ENCODE measurements around the gene IGSF23.

GRCh38 chr19:44602081-44602480 lies 11.3 kb upstream of the IGSF23 start:
- TF ChIP-seq, protein P1, sequence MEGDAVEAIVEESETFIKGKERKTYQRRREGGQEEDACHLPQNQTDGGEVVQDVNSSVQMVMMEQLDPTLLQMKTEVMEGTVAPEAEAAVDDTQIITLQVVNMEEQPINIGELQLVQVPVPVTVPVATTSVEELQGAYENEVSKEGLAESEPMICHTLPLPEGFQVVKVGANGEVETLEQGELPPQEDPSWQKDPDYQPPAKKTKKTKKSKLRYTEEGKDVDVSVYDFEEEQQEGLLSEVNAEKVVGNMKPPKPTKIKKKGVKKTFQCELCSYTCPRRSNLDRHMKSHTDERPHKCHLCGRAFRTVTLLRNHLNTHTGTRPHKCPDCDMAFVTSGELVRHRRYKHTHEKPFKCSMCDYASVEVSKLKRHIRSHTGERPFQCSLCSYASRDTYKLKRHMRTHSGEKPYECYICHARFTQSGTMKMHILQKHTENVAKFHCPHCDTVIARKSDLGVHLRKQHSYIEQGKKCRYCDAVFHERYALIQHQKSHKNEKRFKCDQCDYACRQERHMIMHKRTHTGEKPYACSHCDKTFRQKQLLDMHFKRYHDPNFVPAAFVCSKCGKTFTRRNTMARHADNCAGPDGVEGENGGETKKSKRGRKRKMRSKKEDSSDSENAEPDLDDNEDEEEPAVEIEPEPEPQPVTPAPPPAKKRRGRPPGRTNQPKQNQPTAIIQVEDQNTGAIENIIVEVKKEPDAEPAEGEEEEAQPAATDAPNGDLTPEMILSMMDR (IDR thresholded peaks at IDR 0.05; ENCODE audit: low read length), result no peak
- no peak for TF ChIP-seq EZH2 (IDR thresholded peaks at IDR 0.05; ENCODE audit: borderline replicate concordance, low read length)
